Measurements from ENCODE around the gene SRPX. TPM values are rescaled to one million over a fixed set of nuclear protein-coding genes. Genes with fewer than 3 reads are reported as not detected.

Gene SRPX
- total RNA-seq, 1 donor from 2014 or later = 20.6 TPM

GRCh38 chrX:38214551-38215531, 5.8 kb downstream of the SRPX start:
- no peak overlapping the region for H3K4me3 ChIP-seq (ENCODE audit: low read depth, low read length)
- no peak for TF ChIP-seq CTCF (IDR thresholded peaks at IDR 0.05; ENCODE audit: insufficient read depth, low read length, poor library complexity, severe bottlenecking)
- H3K36me3 ChIP-seq (ENCODE audit: control insufficient read depth, insufficient read depth, low read length) = no peaks in the 10 kb centered on the region
- no peak for DNase-seq (ENCODE audit: low read depth)
- H3K27me3 ChIP-seq (ENCODE audit: control insufficient read depth, insufficient read depth, low read length) = no peaks in the 10 kb centered on the region

GRCh38 chrX:38214044-38214443, 6.6 kb downstream of the SRPX start:
- no peak for TF ChIP-seq CTCF (IDR thresholded peaks at IDR 0.05; ENCODE audit: insufficient read depth, low read length, poor library complexity, severe bottlenecking)
- DNase-seq (ENCODE audit: low read depth) = no peak
- Histone ChIP-seq H3K36me3 (ENCODE audit: control insufficient read depth, insufficient read depth, low read length) (no peaks in the 10 kb centered on the region), H3K4me3 (ENCODE audit: low read depth, low read length) (no peak overlapping the region), H3K27me3 (ENCODE audit: control insufficient read depth, insufficient read depth, low read length) (no peaks in the 10 kb centered on the region)

- TF ChIP-seq CTCF (IDR thresholded peaks at IDR 0.05; ENCODE audit: insufficient read depth, low read length, poor library complexity, severe bottlenecking) = no peak
- H3K27me3 ChIP-seq (ENCODE audit: control insufficient read depth, insufficient read depth, low read length) = no peaks in the 10 kb centered on the region
- no peak overlapping the region for H3K4me3 ChIP-seq (ENCODE audit: low read depth, low read length)
- H3K36me3 ChIP-seq (ENCODE audit: control insufficient read depth, insufficient read depth, low read length) = no peaks in the 10 kb centered on the region
- no peak for DNase-seq (ENCODE audit: low read depth)
Measured at GRCh38 chrX:38211891-38212635, 8.6 kb downstream of the SRPX start.

- no peak for TF ChIP-seq CTCF (IDR thresholded peaks at IDR 0.05; ENCODE audit: insufficient read depth, low read length, poor library complexity, severe bottlenecking)
- DNase-seq (ENCODE audit: low read depth) = no peak
- Histone ChIP-seq H3K36me3 (ENCODE audit: control insufficient read depth, insufficient read depth, low read length) (no peaks in the 10 kb centered on the region), H3K27me3 (ENCODE audit: control insufficient read depth, insufficient read depth, low read length) (no peaks in the 10 kb centered on the region), H3K4me3 (ENCODE audit: low read depth, low read length) (no peak overlapping the region)
Measured at GRCh38 chrX:38206542-38206941, 14.1 kb downstream of the SRPX start.

- DNase-seq (ENCODE audit: low read depth) = no peak
- Histone ChIP-seq H3K4me3 (ENCODE audit: low read depth, low read length) (no peak overlapping the region), H3K36me3 (ENCODE audit: control insufficient read depth, insufficient read depth, low read length) (no peaks in the 10 kb centered on the region), H3K27me3 (ENCODE audit: control insufficient read depth, insufficient read depth, low read length) (no peaks in the 10 kb centered on the region)
- TF ChIP-seq CTCF (IDR thresholded peaks at IDR 0.05; ENCODE audit: insufficient read depth, low read length, poor library complexity, severe bottlenecking) = no peak
Measured at GRCh38 chrX:38206036-38206435, 14.6 kb downstream of the SRPX start.
